Muscle of arm (tissue), 12 donors: Measurements from ENCODE around the gene ATOH1. TPM values are rescaled to one million over a fixed set of nuclear protein-coding genes. Genes with fewer than 3 reads are reported as not detected.

Source experiments
- DNase-seq: peaks from one replicate; pipeline ENCODE4 v3.0.0-alpha.2; 2013
- polyA plus RNA-seq, 12 donors: library from polyadenylated mRNA; unstranded; fragments of 120-200 nt; gene quantifications; one replicate each; pipeline ENCODE4 v1.2.1, GENCODE V29; 2013; ENCODE audit not compliant: insufficient read length in 12 of 12

Gene ATOH1
- polyA plus RNA-seq, 12 donors = 4.8 TPM; not detected in 11

DNA sequence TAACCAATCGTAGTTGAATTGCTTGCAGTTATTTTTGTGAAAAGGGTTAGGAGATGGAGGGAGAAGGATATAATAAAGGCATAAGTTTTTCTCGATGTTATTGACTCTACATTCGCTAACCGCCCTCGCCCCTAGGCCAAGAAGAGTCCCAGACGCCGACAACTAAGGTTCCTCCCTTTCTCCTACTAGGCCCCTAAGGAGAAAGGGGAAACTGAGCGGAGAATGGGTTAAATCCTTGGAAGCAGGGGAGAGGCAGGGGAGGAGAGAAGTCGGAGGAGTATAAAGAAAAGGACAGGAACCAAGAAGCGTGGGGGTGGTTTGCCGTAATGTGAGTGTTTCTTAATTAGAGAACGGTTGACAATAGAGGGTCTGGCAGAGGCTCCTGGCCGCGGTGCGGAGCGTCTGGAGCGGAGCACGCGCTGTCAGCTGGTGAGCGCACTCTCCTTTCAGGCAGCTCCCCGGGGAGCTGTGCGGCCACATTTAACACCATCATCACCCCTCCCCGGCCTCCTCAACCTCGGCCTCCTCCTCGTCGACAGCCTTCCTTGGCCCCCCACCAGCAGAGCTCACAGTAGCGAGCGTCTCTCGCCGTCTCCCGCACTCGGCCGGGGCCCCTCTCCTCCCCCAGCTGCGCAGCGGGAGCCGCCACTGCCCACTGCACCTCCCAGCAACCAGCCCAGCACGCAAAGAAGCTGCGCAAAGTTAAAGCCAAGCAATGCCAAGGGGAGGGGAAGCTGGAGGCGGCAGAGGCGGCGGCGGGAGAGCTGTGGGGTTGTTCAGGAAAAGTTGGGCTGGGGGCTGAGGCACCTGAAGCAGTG, 5.9 kb downstream of the ATOH1 start:
- no peak for DNase-seq

DNA sequence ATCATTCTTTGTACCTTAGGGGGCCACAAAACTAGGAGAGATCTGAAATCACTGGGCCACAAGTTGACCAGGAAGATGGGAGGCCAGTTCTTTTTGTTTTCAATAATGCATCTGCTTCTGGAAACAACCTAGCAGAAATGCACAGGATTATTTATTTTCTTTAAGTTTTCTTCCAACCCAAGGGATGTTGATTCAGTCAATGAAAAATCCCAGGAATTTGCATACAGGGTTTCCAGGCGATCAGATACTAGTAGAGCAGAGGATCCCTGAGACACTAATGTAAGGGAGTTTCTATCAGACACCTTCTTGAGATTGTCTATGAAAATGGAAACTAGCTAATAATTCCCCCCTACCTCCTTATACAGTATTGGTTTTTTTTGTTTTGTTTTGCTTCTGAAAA, 7.4 kb downstream of the ATOH1 start:
- no peak for DNase-seq

DNA sequence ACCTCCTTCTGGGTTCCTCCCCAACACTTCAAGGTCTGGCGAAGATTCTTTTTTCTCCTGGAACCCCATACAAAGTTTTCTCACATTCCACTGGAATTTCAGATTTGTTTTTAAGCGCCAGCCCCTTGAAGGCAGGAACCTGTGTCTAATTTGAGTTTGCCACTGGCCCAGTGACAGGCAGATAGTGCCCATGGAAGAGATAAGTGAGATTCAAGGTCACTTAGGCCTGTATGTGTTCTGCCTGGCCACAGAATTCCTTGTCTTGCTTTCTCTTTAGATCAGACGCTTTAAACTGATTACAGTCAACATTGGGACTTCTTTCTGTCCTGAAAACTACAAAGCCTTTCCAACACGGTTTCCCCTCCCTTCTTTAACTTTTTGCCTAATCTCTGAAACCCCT, 11.2 kb downstream of the ATOH1 start:
- no peak for DNase-seq

- DNase-seq = no peak
Observed at GRCh38 chr4:93841803-93842345, 13.3 kb downstream of the ATOH1 start.

GRCh38 chr4:93842601-93843252, 14.2 kb downstream of the ATOH1 start:
- no peak for DNase-seq

DNA sequence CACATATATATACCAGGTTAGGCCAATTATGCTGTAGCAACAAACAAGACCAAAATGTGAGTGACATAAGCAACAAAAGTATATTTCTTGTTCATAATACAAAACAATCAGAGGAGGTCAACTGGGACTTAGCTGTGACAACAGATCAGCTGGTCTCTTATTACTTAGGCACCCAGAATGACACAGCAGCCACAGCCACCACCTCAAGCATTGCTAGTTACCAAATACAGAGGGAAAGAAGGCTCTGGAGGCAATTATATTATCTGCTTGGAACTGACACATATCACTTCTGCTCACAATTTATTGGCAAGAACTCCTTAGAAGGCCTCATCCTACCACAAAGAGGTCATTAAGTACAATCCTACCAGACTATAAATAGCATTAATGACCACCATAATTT, 15.2 kb downstream of the ATOH1 start:
- no peak for DNase-seq

DNA sequence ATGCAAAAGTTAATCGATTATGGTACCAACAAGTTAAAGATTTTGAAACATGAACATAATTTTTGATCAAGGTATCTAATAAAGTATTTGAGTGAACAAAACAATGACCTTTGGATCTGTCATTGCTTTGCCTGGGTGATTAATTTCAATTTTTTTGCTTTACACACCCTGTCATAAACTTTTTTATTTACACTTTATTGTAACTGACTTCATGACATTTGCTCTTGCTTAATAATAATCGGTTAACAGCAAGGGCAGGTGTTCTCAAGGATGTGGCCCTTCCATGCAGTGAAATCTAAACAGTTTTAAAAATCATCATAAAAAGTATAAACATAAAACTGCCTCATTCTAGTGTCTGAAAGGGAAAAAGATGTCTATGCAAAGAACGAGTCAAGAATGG, 24.1 kb downstream of the ATOH1 start:
- no peak for DNase-seq

DNA sequence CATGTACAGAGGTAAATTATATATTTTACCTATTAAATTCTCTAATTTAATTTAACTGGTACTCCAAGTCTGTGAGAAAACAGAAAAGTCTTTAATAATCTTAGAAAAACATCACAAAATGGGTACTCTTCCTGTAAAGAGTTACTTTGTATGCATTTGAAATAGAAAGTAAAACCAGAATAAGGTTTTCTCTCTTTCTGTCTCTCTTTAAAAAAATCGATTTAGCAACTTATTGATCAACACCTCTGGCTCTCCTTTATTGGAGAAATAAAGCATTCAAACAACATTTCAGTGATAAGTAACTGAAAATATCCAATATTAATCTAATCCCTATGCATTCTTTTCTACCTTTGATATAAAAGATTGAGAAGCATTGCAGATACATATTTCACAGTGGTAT, 27.4 kb downstream of the ATOH1 start:
- DNase-seq = no peak

GRCh38 chr4:93865650-93866049, 37.1 kb downstream of the ATOH1 start:
- DNase-seq = no peak

- no peak for DNase-seq
Observed at GRCh38 chr4:93867416-93868001, 39.0 kb downstream of the ATOH1 start.

GRCh38 chr4:93870876-93871458, 42.4 kb downstream of the ATOH1 start:
- no peak for DNase-seq

DNA sequence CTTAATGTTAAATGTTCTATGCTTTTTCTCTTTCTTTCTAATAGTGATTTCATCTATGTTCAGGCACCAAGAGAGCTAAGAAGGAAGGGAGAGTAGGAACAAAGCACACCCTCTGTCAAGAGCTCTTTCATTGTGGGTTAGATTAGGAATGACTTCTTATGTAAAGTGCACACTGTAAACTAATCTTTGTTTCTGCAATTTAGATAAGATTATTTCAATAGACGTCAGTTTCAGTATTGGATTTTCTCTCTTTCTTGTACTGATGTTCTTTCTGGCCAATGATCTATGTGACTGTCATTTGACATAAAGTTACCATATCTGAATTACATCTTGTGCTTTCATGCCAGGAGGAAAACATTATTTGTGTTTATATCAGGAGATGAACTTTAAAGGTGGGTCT, 48.2 kb downstream of the ATOH1 start:
- no peak for DNase-seq

DNA sequence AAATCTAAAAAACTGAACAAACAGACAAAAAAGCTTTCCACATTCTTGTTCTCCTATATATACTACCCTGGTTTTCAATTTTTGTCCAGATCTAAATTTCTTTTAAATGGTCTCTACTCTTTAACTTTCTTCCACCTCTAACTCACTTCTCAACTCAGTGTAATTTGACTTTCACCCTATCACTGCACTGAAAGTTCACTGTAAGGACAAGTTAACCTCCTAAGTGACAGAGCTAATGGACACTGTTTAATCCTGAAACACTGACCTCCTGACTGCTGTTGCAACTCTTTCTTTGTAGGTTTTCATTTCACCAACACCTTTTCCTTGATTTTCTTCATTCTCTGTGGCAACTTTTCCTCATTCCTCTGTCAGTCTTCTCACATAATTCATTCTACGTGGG, 50.0 kb downstream of the ATOH1 start:
- DNase-seq = no peak

GRCh38 chr4:93879919-93880318, 51.4 kb downstream of the ATOH1 start:
- no peak for DNase-seq
